Testis (tissue), 2 donors: ENCODE measurements around the gene VAV1.

Experiments
- POLR2A ChIP-seq: fragments of 450-650 bp; IDR thresholded peaks from one replicate; pipeline ENCODE4 v1.6.1; 2017; ENCODE audit warnings: antibody characterized with exemption, mild to moderate bottlenecking, moderate library complexity
- TF ChIP-seq, protein P1 (sequence below), 3 experiments: fragments of 450-650 bp in 2 of 3; fragments of 200-600 bp in 1 of 3; sonication (generic) in 1 of 3; IDR thresholded peaks; one replicate each; pipeline ENCODE4 v1.5.1; 2016 to 2019; ENCODE audit warnings: antibody characterized with exemption in 3 of 3, mild to moderate bottlenecking in 2 of 3, moderate library complexity in 1 of 3

DNA sequence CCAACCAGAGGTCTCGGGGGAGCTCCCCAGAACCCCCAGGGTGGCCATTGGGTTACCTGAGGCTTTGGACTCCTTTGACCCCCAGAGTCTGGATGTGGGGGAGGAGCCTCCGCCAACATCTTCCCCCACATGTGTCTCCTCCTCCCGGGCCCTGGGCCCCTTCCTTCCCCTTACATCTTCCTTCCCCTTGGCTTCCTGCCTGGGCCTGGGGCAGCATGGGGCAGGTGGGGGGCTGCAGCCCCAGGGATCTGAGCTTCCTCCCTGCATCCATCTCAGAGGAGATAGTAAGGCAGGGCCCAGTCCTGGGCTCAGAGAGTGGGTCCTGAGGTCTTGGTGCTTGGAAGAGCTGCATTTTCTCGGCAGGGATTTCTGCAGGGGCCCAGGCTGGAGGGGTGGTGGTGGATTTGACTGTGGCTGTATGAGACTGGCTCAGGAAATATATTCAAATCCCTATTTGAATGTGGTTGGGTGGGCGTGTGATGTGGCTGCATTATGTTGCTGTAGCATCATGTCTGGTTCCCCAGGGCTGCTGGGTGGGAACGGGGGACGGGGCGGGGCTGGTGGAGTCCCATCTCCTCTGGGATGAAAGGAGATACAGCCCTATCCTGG is 919 bp downstream of the VAV1 start:
- TF ChIP-seq, protein P1, sequence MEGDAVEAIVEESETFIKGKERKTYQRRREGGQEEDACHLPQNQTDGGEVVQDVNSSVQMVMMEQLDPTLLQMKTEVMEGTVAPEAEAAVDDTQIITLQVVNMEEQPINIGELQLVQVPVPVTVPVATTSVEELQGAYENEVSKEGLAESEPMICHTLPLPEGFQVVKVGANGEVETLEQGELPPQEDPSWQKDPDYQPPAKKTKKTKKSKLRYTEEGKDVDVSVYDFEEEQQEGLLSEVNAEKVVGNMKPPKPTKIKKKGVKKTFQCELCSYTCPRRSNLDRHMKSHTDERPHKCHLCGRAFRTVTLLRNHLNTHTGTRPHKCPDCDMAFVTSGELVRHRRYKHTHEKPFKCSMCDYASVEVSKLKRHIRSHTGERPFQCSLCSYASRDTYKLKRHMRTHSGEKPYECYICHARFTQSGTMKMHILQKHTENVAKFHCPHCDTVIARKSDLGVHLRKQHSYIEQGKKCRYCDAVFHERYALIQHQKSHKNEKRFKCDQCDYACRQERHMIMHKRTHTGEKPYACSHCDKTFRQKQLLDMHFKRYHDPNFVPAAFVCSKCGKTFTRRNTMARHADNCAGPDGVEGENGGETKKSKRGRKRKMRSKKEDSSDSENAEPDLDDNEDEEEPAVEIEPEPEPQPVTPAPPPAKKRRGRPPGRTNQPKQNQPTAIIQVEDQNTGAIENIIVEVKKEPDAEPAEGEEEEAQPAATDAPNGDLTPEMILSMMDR (IDR thresholded peaks at IDR 0.05): no peak
- no peak for TF ChIP-seq POLR2A
